K562 (cell line): ENCODE measurements around the gene KPTN. TPM values are rescaled to one million over a fixed set of nuclear protein-coding genes. Genes with fewer than 3 reads are reported as not detected.

Source experiments
- ARNT ChIP-seq, 2 experiments: fragments of 450-650 bp; IDR thresholded peaks; 2 replicates each; pipeline ENCODE4 v1.6.1; 2016; ENCODE audit warnings: mild to moderate bottlenecking in 1 of 2
- BCOR ChIP-seq: fragments of 450-650 bp; IDR thresholded peaks from 2 replicates; pipeline ENCODE4 v1.6.1; 2016
- DPF2 ChIP-seq: fragments of 450-650 bp; IDR thresholded peaks from 2 replicates; pipeline ENCODE4 v1.6.1; 2016
- E4F1 ChIP-seq: fragments of 250-450 bp; sonication (Bioruptor Pico); IDR thresholded peaks from 2 replicates; pipeline ENCODE4 v1.5.0; 2021; ENCODE audit warnings: mild to moderate bottlenecking, borderline replicate concordance
- EZH2 ChIP-seq: IDR thresholded peaks from 2 replicates; pipeline ENCODE4 v1.6.1; 2012; ENCODE audit warnings: low read depth, mild to moderate bottlenecking, inconsistent platforms, low read length, borderline replicate concordance
- PCBP1 ChIP-seq: fragments of 200-400 bp; formaldehyde crosslinking; IDR thresholded peaks from 2 replicates; pipeline ENCODE4 v1.6.1; 2018; ENCODE audit warnings: mild to moderate bottlenecking, low read depth, low read length; ENCODE audit not compliant: poor library complexity, severe bottlenecking
- RCOR1 ChIP-seq, 2 experiments: IDR thresholded peaks; 2 replicates each; pipeline ENCODE4 v1.6.1; 2012; ENCODE audit warnings: low read depth in 2 of 2, low read length in 2 of 2, borderline replicate concordance in 1 of 2, improper control_type of control experiment in 1 of 2
- U2AF2 ChIP-seq: fragments of 200-400 bp; formaldehyde crosslinking; optimal IDR thresholded peaks from 2 replicates; pipeline ENCODE3; 2017; ENCODE audit warnings: low read depth, mild to moderate bottlenecking, low read length
- ZBTB7A ChIP-seq: IDR thresholded peaks from 2 replicates; pipeline ENCODE4 v1.6.1; 2011; ENCODE audit warnings: low read depth, mild to moderate bottlenecking, low read length, moderate library complexity, borderline replicate concordance; ENCODE audit not compliant: control insufficient read depth
- ZC3H8 ChIP-seq: fragments of 450-650 bp; IDR thresholded peaks from 2 replicates; pipeline ENCODE4 v1.6.1; 2017
- ZNF551 ChIP-seq: fragments of 250-450 bp; sonication (Bioruptor Pico); IDR thresholded peaks from 2 replicates; pipeline ENCODE4 v1.5.0; 2021; ENCODE audit warnings: mild to moderate bottlenecking, moderate library complexity
- ZNF583 ChIP-seq: fragments of 250-450 bp; sonication (Bioruptor Pico); IDR thresholded peaks from 2 replicates; pipeline ENCODE4 v1.4.0; 2020
- ZNF766 ChIP-seq: fragments of 200-800 bp; sonication (Bioruptor generic); conservative IDR thresholded peaks from 2 replicates; pipeline ENCODE4 v1.6.1; 2016; ENCODE audit warnings: missing genetic modification characterization, missing compliant biosample characterization
- ZNF785 ChIP-seq: fragments of 250-450 bp; sonication (Bioruptor Pico); IDR thresholded peaks from 2 replicates; pipeline ENCODE4 v1.4.0; 2020; ENCODE audit warnings: mild to moderate bottlenecking
- polyA plus RNA-seq, 8 experiments: library from polyadenylated mRNA; depleted of rRNA in 4 of 8; stranded (reverse) in 5 of 8; unstranded in 3 of 8; fragments of >200 nt; fragmentation: Nextera tagmentation in 2 of 8; fragmentation: Illumina TruSeq in 1 of 8; extraction: Ambion mirVana in 2 of 8; extraction: Trizol in 1 of 8; gene quantifications; 2 replicates each; pipeline versions ENCODE4 v1.2.1 to v1.2.3, GENCODE V29; 2011 to 2014; ENCODE audit warnings: inconsistent platforms in 1 of 8, missing spikeins in 1 of 8
- total RNA-seq, 7 experiments: library from RNA; depleted of rRNA in 6 of 7; stranded (reverse); fragments of >200 nt in 6 of 7; fragmentation: Illumina TruSeq in 2 of 7; extraction: Trizol in 2 of 7; gene quantifications; 2 replicates each; pipeline versions ENCODE4 v1.2.1 to v1.2.3, GENCODE V29; 2011 to 2021; ENCODE audit warnings: low replicate concordance in 1 of 7
- TF ChIP-seq, protein P1 (sequence below): sonication (generic); formaldehyde crosslinking; IDR thresholded peaks from 2 replicates; pipeline ENCODE4 v1.8.0; 2022; ENCODE audit warnings: mild to moderate bottlenecking, low read depth, missing genetic modification reagents

The KPTN gene
- total and polyA plus RNA-seq, 9 of the 15 experiments (the other 6 are each of a cell fraction or from before 2014, with no cell fraction given), result 0.56 to 18.2 (median 8.5) TPM

GRCh38 chr19:47497050-47497766 lies 13.2 kb upstream of the KPTN start (continued):
- TF ChIP-seq E4F1 (CRISPR knock-in tag), result no peak
- no peak for TF ChIP-seq ZNF785 (CRISPR knock-in tag)
- peak; percentile 96 for TF ChIP-seq ZBTB7A
- no peak for TF ChIP-seq EZH2
- TF ChIP-seq, protein P1, sequence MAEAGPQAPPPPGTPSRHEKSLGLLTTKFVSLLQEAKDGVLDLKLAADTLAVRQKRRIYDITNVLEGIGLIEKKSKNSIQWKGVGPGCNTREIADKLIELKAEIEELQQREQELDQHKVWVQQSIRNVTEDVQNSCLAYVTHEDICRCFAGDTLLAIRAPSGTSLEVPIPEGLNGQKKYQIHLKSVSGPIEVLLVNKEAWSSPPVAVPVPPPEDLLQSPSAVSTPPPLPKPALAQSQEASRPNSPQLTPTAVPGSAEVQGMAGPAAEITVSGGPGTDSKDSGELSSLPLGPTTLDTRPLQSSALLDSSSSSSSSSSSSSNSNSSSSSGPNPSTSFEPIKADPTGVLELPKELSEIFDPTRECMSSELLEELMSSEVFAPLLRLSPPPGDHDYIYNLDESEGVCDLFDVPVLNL (CRISPR knock-in tag), result no peak
- TF ChIP-seq ZNF551 (CRISPR knock-in tag), result no peak
- TF ChIP-seq U2AF2, result no peak
- peak; percentile 22 to 35; a peak in 1 of 4 replicates for TF ChIP-seq RCOR1 (IDR thresholded peaks at IDR 0.05; ENCODE audit: borderline replicate concordance in 1 of 2, low read depth in 2 of 2, low read length in 2 of 2)
- TF ChIP-seq DPF2, result peak; percentile 84
- TF ChIP-seq ARNT (IDR thresholded peaks at IDR 0.05), result 0 out of 4 replicates have a peak, but pooled peaks of 1 of the 2 experiments have one; percentile 58
- peak; percentile 46; the same call in 1 of the 2 replicates for TF ChIP-seq ZNF766 (CRISPR knock-in tag)
- TF ChIP-seq ZNF583 (CRISPR knock-in tag), result no peak; the same call in 1 of the 2 replicates
- TF ChIP-seq PCBP1, result no peak
- TF ChIP-seq ZC3H8, result no peak
- TF ChIP-seq BCOR, result no peak
